ENCODE measurements around the gene TCF12. TPM values are rescaled to one million over a fixed set of nuclear protein-coding genes. Genes with fewer than 3 reads are reported as not detected.

Gene TCF12
- total RNA-seq, 2 donors from 2014 or later: 44.9 to 55.5 TPM

DNA sequence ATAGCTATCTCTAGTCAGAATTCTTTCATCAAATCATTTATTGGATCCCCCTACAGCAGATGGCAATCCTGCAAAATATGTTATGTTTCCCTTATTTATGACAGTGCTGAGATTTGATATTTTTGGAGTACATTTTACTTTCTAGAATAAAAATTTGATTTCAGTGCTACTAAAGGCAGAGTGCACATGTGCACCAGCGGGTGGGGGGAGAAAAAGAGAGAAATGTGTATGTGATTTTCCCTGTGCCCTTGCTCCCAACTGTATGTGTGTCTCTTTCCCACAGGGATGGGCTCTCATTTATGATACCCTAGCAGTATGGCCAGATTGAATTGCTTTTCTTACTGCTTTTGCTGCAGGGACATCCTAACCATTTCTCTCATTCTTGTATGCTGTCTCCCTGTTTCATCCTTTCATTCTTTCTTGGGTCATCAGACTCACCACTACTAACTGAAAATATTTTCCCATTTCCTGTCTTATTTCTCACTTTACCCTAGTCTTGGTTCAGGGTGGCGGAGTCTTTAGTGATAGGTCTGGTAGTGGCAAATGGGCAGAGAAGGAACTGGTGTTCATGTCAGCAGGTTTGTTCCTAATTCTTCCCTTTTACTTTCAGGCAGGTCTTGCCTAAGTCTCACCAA, 140.7 kb downstream of the TCF12 start:
- no peaks in the 10 kb centered on the region for H3K9me3 Mint-ChIP-seq
- DNase-seq (ENCODE audit: low spot score in 2 of 2): no peak

DNA sequence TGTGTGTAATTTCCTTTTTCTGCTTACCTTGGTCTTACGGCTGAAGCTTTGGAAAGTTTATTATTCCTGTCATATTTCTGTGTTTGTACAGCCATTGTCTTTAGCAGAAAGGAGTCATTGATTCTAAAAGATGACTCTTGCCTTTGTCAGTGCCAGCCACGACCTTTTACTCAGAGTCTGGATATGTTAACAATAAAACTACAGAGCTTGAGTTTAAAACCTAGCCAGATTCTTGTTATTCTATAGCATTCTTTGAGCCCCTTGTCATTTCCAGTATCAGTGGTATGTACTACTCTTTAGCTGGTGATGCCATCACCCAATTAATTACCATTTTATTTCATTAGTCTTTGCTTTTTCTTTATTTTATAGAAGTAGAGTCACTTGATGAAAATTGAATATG, 142.4 kb downstream of the TCF12 start:
- DNase-seq (ENCODE audit: low spot score in 2 of 2) (no peak), ATAC-seq (peak in 1 of 2 donors; percentile 11)
- H3K9me3 Mint-ChIP-seq: no peaks in the 10 kb centered on the region
- peaks cover 0 to 27% of the 10 kb centered on the region in 2 donors for H3K36me3 Mint-ChIP-seq
- no peak overlapping the region for H3K27ac Mint-ChIP-seq

More for the DNA sequence above, 140.7 kb downstream of the TCF12 start:
- Mint-ChIP-seq H3K27ac (no peak overlapping the region), H3K36me3 (peaks cover 0 to 25% of the 10 kb centered on the region in 2 donors)
- no peak for ATAC-seq

DNA sequence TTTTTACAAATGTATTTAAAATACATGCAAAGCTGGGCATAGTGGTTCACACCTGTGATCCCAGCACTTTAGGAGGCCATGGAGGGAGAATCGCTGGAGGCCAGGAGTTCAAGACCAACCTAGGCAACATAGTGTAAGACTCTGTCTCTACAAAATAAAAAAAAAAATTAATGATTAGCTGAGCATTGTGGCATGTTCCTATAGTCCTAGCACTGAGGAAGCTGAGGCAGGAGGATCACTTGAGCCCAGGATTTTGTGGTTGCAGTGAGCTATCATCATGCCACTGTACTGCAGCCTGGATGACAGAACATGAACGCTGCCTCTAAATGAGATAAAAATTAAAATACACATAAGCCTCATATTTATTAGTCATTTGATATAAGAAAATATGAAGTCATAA, 142.8 kb downstream of the TCF12 start:
- Mint-ChIP-seq H3K27ac (no peak overlapping the region), H3K36me3 (peaks cover 0 to 27% of the 10 kb centered on the region in 2 donors), H3K9me3 (no peaks in the 10 kb centered on the region)
- ATAC-seq (no peak), DNase-seq (ENCODE audit: low spot score in 2 of 2) (no peak)

DNA sequence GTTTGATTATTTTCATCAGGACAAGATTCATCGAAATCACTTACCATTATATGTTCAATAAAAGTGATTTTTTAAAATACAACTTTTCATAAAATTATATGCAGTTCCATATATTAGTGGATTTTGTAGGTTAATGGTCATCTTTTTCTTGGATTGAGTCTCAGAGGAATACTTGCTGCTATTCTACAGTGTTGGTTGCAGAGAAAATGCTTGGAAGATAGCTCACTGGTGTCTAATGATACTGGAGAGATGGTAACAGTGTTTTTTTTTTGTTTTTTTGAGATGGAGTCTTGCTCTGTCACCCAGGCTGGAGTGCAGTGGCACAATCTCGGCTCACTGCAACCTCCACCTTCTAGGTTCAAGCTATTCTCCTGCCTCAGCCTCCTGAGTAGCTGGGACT, 143.3 kb downstream of the TCF12 start:
- Mint-ChIP-seq H3K36me3 (peaks cover 0 to 27% of the 10 kb centered on the region in 2 donors), H3K9me3 (no peaks in the 10 kb centered on the region), H3K27ac (no peak overlapping the region)
- DNase-seq (ENCODE audit: low spot score in 2 of 2): no peak
- ATAC-seq: no peak

DNA sequence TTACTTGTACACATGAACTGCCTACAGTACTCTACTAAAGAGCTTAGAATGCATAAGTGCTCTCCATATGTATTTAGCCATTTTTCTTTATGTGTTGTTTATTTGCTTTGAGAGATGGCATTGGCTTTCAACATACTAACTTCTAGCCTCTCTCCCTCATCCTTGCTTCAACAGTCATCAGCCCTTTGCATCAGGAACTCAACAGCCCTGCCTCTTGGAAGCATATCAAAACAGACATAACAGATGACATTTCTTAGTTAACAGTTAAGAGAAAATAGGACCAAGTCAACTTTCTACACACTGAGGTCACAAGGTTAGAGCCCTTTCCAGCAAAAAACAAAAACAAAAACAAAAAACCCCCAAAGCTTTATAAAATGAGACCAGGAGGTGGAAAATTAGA, 145.6 kb downstream of the TCF12 start:
- Mint-ChIP-seq H3K9me3 (no peaks in the 10 kb centered on the region), H3K36me3 (peaks cover 0 to 14% of the 10 kb centered on the region in 2 donors), H3K27ac (no peak overlapping the region)
- DNase-seq (ENCODE audit: low spot score in 2 of 2) (no peak), ATAC-seq (no peak)

DNA sequence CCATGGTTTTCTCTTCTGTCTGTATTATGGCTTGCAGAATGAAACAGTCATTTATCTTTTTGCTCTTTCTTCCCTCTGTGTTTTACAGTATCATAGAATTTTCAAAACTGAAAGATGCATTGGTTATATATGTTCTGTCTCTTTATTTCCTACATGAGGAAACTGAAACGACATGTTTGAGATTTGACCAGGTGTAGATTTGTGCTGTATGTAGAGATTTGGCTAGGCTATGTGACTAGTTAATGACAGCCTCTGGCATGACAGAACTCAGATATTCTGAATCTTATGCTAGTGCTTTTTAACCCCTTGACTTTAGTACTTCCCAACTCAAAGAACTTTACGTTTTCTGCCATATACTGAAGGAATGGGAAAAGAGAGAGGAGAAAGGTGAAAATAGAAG, 151.0 kb downstream of the TCF12 start:
- H3K9me3 Mint-ChIP-seq: no peaks in the 10 kb centered on the region
- H3K27ac Mint-ChIP-seq: no peak overlapping the region
- DNase-seq (ENCODE audit: low spot score in 2 of 2): no peak
- H3K36me3 Mint-ChIP-seq: no peaks in the 10 kb centered on the region
- no peak for ATAC-seq

DNA sequence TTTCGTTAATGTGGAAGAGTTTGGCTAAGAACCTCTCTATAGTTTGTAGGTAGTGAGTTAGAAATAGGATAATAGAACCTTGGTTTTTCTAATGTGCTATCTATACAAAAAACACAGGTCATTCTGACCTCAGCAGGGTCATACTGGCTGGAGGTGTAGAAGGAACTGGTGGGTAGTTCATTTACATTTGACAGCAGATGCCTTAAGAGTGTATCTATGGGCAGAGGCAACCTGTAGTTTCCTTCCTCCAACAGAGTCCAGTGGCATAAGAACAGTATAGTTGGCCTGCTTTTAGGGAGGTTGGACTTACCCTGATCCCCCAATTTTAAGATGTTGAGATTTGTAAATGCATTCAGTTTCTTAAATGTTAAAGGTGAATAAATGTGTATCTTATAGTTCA, 152.2 kb downstream of the TCF12 start:
- no peak for DNase-seq (ENCODE audit: low spot score in 2 of 2)
- Mint-ChIP-seq H3K36me3 (no peaks in the 10 kb centered on the region), H3K9me3 (no peaks in the 10 kb centered on the region)

DNA sequence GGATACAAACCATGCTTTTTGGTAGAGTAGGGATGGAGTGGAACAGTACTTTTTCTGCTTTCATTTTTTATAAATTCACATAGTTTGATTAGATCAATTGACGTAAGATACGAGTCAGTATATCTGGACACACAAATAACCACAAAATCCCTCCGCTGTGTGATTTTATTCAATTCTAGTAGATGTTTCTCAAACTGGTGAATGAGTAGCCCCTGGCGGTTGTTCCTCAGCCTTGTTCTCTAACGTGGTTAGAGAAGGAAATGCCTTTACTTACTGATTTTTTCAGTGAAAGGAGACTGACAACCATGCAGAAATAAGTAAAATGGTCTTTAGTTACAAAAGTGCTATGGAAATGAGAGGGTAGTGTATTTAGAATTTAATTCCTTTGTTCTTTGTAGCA, 161.0 kb downstream of the TCF12 start:
- Mint-ChIP-seq H3K36me3 (no peaks in the 10 kb centered on the region), H3K27ac (no peak overlapping the region), H3K9me3 (no peaks in the 10 kb centered on the region)
- DNase-seq (ENCODE audit: low spot score in 2 of 2): no peak
- no peak for ATAC-seq

More for the DNA sequence above, 152.2 kb downstream of the TCF12 start:
- no peak for ATAC-seq
- no peak overlapping the region for H3K27ac Mint-ChIP-seq

DNA sequence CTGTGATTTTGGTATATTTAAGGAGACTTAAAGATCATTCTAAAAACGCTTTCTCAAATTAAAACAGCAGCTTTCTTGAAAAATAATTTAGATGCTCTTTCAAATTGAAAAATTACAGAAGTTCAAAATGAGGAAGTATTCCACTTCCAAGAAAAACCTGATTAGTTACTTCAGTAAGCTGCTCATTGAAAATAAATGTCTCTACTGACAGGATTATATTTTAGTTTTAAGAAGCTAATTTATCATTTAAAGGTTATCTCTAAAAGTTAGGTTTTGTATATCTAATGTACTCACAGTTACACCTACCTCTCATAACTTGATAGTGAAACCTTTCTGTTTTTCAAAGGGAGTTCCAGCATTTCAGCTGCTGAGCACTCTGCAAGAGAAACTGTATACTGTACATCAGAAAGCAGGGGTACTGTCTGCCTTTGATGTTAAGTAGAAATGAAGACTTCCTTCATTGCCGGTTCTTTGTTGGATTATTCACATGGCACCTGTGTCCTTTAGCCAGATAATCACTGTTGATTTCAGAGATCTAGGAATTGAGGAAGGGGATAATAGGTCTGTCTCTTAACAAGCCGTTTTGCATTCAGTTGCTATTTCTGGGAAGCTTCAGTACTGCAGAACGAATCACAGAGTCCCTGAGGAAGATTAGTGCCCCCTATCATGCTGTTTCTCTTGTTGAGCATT, 161.6 kb downstream of the TCF12 start:
- no peak for DNase-seq (ENCODE audit: low spot score in 2 of 2)
- H3K27ac Mint-ChIP-seq: peak overlapping the region in 1 of 2 donors; percentile 55
- no peak for ATAC-seq
- H3K9me3 Mint-ChIP-seq: no peaks in the 10 kb centered on the region
- H3K36me3 Mint-ChIP-seq: no peaks in the 10 kb centered on the region

DNA sequence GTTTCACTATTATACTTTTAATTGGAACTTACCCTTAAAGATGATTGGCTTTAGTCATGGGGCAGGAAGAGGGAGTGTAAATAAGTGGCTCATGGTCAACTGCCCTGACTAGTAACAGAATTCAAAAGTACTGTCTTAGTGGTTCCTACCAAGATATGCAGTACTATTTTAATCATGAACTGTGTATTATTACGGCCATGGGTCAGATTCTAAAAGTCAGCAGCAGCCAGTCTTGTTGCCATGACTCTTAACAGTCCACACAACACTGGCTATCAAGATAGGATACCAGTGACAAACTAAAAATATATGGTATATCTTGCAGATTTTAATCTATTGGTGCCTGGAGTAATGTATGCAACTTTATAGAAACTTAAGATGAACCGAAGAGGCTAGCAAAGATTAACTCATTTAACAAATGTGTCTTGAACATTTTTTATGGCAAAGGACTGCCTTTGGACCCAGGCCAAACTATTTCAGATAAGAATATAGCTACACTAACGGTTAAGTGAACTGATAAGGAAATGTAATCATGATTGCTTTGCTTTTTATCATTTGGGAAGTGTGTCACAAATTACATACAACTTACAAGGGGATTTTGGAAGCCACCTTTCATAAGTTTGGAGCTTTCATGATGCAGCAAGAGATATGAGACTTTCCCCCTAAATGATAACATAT, 163.7 kb downstream of the TCF12 start:
- no peaks in the 10 kb centered on the region for H3K36me3 Mint-ChIP-seq
- H3K27ac Mint-ChIP-seq: no peak overlapping the region
- ATAC-seq (no peak), DNase-seq (ENCODE audit: low spot score in 2 of 2) (no peak)
- H3K9me3 Mint-ChIP-seq: no peaks in the 10 kb centered on the region

DNA sequence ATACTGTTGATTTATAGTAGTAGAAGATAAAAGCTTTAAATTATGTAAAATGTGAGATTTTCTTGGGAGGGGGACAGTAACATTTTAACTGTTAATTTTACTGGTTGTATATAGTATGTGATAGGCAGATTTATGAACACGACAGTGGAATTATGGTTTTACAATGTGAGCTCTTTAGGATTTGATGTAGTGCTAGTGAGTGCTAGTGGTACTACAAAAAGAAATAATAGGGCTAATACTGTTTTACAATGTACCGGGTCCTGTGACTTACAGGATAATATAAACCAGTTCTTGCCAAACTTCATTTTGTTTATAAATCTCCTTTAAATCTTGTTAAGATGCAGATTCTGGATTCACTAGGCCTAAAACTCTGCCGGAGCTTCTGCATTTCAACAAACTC, 165.7 kb downstream of the TCF12 start:
- Mint-ChIP-seq H3K9me3 (no peaks in the 10 kb centered on the region), H3K36me3 (no peaks in the 10 kb centered on the region), H3K27ac (no peak overlapping the region)
- DNase-seq (ENCODE audit: low spot score in 2 of 2) (no peak), ATAC-seq (no peak)

DNA sequence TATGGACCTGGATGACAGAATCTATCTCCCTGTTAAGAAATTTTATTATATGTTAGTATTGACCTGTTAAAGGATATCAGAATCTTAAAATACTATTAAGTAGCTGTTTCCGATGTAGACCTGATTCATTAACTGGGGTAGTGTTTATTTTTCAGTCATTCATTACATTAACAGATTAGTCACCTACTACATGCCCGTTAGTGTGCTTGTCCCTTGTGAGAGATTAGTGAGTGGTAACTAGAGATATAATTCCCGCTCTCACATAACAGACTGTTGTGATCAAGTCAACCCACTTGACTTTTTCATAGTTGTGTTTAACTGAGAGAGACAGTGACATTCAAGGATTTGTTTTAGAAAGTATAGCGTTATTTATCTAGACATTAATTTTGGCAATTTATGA, 166.8 kb downstream of the TCF12 start:
- no peaks in the 10 kb centered on the region for H3K36me3 Mint-ChIP-seq
- ATAC-seq: no peak
- DNase-seq (ENCODE audit: low spot score in 2 of 2): no peak
- no peaks in the 10 kb centered on the region for H3K9me3 Mint-ChIP-seq
- H3K27ac Mint-ChIP-seq: no peak overlapping the region

DNA sequence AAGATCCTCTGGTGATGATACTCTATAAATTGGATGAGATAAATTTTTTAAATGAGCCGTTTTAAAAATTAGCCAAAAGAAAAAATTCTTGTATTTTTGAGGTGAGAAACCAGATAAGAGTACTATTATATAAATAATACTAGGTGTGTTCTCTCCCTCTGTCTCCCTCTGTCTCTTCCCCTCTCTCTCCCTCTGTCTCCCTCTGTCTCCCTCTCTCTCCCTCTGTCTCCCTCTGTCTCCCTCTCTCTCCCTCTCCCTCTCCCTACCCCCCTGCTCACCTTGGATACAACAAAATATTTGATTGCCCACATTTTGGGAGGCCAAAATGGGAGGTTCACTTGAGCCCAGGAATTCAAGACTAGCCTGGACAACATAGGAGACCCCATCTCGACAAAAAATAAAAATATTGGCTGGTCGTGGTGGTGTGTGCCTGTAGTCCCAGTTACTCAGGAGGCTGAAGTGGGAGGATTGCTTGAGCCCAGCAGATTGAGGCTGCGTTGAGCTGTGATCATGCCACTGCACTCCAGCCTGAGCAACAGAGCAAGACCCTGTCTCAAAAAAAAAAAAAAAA, 168.5 kb downstream of the TCF12 start:
- Mint-ChIP-seq H3K27ac (no peak overlapping the region), H3K9me3 (no peaks in the 10 kb centered on the region), H3K36me3 (no peaks in the 10 kb centered on the region)
- no peak for DNase-seq (ENCODE audit: low spot score in 2 of 2)
- ATAC-seq: no peak

DNA sequence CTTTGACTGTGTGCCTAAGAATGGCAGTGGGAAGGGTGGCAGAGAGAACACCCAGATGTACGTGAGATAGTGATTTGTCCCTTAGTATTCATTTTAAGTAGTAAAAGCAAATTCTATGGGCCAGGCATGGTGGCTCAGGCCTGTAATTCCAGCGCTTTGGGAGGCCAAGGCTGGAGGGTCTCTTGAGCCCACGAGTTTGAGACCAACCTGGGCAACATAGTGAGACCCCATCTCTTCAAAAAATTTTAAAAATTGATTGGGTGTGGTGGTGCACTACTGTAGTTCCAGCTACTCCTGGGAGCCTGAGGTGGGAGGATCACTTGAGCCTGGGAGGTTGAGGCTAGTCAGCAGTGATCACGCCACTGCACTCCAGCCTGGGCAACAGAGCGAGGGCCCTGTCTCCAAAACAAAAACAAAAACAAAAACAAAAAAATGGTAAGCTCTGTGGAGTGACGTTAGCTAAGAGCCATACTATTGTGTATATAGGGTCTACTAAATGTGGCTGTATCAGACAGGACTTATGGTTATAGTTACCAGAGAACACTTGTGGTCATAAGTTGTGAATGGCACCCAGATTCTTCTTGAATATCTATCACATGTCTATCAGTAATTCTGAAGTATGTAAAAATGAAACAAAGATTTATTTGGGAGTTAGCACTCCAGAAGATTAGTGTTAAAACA, 171.5 kb downstream of the TCF12 start:
- H3K27ac Mint-ChIP-seq: no peak overlapping the region

DNA sequence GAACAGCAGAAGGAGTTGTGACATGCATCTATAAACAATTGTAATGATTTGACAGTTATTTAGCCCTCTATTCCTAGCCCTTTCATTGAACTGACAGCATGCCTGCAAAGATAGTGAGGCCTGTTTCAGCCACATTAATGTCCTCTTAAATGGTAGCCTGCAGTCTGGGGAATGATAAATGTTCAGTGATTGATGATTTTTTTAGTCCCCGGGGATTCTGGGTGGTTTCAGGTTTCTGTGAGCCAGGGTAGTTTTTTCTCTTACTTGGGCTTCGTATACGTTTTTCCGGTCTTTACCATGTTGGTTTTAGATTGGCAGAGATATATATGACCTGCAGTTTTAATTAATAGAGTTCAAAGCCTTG, 172.0 kb downstream of the TCF12 start:
- Mint-ChIP-seq H3K27ac (peak overlapping the region in 1 of 2 donors; percentile 74), H3K9me3 (no peaks in the 10 kb centered on the region), H3K36me3 (peaks cover 4 to 5% of the 10 kb centered on the region in 2 donors)
- no peak for DNase-seq (ENCODE audit: low spot score in 2 of 2)
- no peak for ATAC-seq

More for the DNA sequence above, 171.5 kb downstream of the TCF12 start:
- peaks cover 4 to 5% of the 10 kb centered on the region in 2 donors for H3K36me3 Mint-ChIP-seq
- H3K9me3 Mint-ChIP-seq: no peaks in the 10 kb centered on the region
- ATAC-seq: no peak
- no peak for DNase-seq (ENCODE audit: low spot score in 2 of 2)

DNA sequence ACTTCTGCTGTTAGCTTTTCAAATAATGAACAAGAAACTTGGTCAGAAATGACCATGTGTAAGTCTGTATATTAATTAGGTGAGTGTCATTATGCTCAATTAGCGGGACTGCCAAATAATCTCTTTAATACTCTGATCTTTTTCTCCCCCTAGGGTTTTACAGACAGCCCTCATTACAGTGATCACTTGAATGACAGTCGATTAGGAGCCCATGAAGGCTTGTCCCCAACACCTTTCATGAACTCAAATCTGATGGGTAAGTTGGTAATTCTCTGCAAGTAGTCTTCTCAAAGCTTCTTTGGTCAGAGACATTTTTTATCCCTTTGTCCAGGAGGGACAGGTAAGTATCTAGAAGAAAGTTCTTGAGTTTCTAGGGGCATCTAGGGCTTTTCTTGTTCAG, 173.2 kb downstream of the TCF12 start:
- ATAC-seq (no peak), DNase-seq (ENCODE audit: low spot score in 2 of 2) (no peak)
- Mint-ChIP-seq H3K9me3 (no peaks in the 10 kb centered on the region), H3K36me3 (peaks cover 4 to 5% of the 10 kb centered on the region in 2 donors), H3K27ac (no peak overlapping the region)

DNA sequence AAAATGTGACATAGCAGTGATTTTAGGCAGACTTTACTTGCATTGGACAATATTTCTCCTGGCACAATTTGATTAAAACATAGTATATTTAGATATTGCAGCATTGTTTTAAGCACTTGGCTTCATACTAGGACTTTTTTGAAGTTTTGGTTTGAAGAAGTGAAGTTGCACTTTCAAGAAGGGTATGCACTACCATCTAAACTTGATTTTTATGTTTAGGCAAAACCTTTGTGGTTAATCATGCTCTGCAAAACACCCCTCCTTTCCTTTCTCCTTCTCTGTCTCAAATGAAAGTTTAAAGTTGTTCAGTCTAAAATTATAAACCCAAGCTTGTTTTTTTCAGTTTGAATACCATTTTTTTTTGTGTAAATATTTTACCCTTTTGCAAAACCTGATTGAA, 173.8 kb downstream of the TCF12 start:
- DNase-seq (ENCODE audit: low spot score in 2 of 2): no peak
- Mint-ChIP-seq H3K36me3 (peaks cover 4 to 5% of the 10 kb centered on the region in 2 donors), H3K9me3 (no peaks in the 10 kb centered on the region), H3K27ac (no peak overlapping the region)
- ATAC-seq: no peak

All from activated naive CD4-positive, alpha-beta T cell treated with anti-CD3 and anti-CD28 coated beads, Interleukin-2, amount 50 U/mL, for 72 hours (primary cell).